GM18508 (cell line): ENCODE measurements around the gene TMEM169.

Experiments used
- ATAC-seq: cut with Tn5 transposase; IDR thresholded peaks from one replicate; pipeline ENCODE4 v1.9.1; 2021; ENCODE audit warnings: moderate number of reproducible peaks; ENCODE audit not compliant: insufficient read depth, unreplicated experiment

The TMEM169 gene, protein sequence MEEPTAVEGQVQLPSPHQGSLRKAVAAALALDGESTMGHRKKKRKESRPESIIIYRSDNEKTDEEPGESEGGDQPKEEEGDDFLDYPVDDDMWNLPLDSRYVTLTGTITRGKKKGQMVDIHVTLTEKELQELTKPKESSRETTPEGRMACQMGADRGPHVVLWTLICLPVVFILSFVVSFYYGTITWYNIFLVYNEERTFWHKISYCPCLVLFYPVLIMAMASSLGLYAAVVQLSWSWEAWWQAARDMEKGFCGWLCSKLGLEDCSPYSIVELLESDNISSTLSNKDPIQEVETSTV

DNA sequence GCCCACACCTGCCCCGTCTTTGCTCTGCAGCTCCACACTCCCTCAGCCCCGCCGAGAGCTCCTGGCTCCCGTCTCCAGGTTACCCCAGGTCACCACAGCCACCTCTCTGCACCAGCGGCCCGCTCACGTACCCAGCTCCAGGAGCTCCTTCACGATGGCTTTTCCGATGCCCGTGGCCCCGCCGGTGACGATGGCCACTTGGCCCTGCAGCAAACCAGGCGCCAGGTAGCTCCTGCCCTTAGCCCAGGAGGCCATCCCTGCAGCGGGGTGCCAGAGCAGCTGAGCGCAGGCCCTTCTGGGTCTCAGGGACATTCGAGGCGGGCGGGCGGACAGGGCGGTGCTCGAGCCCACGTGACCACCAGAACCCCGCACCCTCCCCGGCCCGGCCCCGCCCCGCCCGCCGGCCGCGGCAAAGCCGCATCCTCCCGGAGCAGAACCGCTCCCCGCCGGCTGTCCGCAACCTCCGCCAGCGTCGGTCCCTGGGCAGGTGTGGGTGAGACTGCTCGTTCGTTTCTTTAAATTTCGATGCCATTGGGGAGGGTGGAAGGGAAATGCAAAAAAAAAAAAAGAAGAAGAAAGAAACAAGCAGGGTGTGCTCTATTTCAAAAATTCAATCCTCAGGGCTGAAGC, at the start of gene TMEM169, which contains the start of gene PECR:
TSS of gene TMEM169 (plus strand) at position 433 of the 630 bp plus-strand sequence. CDS start 14,045 bp downstream, outside the sequence.
TSS of gene PECR (minus strand) at position 323 of the 630 bp plus-strand sequence. CDS start at position 255, 68 bp downstream.
- peak; percentile 73 for ATAC-seq

DNA sequence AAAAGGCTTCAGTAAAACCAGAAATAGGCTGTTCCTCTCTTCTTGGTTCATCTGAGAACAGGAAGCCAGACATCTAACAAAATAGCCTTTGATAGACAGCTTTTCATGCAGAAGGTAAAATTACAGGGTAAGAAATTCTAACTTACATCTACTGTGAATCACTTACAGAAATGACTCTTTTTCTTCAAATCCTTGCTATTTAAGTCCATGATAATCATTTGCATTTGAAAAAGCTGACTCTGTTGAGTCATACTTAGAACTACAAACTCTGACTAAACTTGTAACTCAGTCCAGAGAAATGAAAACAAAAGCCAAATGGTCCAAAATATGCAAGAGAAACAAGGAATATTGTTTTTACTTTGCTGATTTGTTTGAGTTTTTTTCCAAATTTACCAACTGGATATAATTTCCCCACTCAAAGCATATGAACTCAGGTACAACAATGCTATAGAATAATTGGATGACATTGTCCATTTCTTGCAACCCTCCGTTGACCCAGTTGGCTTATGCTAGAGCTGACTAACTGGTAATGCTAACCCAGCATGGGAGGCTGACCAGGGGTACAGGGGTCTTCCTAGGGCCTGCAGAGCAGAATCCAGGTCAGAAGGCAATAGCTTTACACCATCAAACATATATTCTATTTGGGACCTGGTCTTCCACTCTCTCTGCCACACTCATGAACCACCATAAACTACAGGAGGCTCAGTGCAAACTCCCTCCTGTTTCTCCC, 49.6 kb upstream of the TMEM169 start:
- ATAC-seq, result peak; percentile 72

DNA sequence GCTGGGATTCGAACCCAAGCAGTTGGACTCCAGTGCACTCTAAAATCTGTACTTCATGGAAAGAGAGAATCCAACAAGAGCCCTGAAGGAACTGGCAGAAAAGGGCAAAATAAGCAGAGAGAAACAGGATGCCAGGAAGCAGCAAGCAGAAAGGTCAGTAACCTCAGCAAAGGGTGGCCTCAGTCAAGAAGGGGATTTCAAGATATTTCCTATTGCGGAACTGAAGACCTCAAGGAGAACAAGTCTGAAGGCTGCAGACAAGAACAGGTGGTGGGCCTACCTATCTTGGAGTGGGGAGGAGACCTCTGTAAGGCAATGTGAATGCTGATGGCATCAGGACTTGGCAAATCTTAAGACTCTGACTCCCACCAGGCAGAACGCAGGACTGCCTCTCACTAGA, 48.3 kb upstream of the TMEM169 start:
- ATAC-seq, result peak; percentile 32

DNA sequence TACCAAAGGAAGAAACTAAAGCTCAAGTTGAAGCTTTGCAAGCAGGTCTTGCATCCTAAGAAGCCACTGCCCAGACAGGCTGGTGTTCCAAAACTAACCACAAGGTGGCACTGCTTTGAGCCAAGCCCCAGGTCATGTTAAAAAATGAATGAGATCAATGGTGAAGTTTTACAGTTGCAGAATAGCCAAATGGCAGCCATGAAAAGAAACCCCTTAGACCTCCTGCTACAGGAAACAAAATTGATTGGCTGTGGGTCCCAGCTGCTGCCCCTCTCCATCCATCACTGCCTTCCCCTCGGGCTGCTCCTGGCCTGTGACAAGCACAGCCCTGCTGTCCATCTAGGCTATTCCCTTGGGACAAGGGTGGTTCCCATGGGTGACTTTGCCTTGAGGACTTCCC, 47.7 kb upstream of the TMEM169 start:
- ATAC-seq, result no peak

DNA sequence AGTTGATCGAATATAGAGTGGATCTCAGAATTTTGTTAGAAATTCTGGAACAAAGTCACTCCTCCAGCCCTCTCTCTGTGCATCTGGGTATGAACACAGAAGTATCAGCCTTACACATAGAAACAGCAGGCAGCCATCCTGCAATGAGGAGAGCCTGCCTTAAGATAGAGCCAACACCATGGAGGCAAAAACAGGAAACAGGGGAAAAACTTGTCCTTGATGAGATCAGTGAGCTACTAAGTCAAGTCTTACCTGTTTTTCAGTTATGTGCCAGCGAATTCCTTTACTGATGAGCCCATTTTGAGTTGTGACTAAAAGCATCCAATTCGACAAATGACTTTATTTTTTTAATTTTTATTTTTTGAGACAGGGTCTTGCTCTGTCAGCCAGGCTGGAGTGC, 41.8 kb upstream of the TMEM169 start:
- no peak for ATAC-seq

DNA sequence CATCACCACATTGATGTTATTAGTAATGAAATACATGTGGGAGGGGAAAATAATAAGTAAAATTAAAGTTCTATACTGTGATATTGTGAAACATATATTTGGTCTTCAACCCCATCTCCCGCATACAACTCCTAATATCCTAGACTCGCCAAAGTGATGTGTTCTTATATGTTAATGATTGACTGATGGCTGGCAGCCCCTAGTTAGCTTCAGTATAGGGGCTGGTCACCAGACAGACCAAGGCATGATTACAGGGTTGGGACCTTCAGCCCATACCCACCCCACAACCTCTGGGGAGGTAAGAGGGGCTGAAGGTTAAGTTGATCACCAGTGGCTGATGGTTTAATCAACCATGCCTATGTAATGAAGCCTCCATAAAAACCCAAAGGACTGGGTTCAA, 40.3 kb upstream of the TMEM169 start:
- ATAC-seq, result no peak

DNA sequence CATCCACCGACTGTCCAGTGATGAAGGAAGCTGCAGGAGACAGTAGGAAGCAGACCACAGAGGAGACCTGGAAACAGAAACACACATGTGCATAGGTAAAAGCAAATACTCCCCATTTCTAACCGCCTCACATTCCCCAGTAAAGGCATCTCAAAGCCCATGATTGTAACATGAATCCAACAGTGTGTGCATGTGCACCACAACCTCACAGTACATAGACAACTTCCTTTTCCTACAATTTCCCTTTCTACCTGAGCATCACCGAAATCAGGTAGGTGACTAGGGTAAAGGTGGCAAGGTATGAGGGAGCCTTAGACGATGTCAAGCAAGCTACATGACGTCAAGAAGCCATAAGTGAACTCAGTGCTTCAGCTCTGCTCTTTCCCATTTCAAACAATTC, 37.8 kb upstream of the TMEM169 start:
- no peak for ATAC-seq

DNA sequence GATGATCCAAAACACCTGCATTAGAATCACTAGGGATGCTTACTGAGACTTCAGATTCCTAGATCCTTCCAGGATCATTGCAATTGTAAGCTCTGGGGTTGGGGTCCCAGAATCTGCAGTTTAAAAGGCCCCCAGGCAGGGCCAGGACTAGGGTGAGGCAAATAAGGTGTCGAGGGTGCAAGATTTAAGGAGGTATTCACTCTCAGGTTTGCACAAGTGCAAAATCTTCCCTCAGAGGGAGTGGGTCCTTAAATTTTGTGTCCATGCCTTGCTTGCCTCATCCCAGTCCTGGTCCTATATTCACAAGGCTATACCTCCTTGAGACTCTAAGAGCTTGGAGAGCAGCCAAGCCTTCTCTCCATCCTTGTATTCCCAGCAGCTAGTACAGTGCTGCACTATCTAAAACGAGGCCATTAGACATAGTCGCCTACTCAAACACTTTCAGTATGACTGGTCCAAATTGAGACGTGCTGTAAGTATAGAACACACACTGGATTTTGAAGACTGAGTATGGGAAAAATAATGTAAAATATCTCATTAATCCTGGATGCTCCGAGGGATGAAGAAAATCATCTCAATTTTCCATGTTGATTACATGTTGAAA, 36.7 kb upstream of the TMEM169 start:
- ATAC-seq, result peak; percentile 98

DNA sequence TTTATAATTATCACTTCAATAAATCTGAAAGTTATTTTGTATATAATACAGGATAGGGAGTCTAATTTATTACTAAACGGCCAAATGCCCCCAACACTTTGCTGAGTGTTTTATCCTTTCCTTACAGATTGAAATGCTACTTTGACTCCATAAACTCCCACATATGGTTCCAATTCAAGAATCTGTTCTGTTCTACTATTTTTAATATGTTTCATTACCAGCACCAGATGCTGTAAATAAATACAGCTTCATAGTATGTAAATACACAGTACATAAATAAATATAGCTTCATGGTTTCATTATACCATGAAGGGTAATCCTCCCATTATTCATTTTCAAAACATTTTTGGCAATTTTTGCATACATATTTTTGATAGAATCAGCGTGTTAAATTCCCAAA, 34.3 kb upstream of the TMEM169 start:
- ATAC-seq, result no peak

DNA sequence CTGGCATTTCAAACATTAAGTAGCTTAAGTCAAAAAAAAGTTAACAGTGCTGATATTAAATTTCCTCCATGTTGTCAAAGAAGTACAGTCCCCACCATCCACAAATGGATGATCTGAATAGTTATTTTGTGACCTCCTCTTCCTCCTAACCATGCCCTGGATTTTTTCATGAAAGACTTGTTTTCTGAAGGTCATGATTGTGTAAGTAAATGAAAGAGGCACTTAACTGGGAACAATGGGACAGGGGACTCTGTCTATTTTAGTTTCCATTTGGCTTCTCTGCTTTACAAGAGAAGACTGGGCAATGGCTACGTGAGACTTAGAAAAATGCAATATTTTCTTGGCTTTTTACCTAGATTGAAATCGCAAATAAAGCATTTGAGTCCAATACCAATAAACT, 32.3 kb upstream of the TMEM169 start:
- no peak for ATAC-seq

DNA sequence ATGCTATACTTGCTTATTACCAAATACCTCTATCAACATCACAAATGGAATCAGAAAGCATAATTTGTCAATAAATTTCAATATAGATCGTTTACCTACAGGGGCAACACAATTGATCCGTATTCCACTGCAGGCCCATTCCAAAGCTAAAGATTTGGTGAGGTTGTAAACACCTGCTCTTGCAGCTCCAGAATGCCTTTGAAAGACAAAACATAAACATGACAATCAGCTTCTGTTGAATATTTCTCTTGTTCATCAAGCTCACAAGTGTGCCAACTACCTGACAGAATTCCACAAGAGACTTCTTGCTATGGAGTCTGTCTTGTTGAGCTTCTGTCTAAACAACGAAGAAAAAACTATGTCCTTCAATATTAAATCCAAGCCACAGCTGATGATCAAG, 30.4 kb upstream of the TMEM169 start:
- ATAC-seq, result no peak

DNA sequence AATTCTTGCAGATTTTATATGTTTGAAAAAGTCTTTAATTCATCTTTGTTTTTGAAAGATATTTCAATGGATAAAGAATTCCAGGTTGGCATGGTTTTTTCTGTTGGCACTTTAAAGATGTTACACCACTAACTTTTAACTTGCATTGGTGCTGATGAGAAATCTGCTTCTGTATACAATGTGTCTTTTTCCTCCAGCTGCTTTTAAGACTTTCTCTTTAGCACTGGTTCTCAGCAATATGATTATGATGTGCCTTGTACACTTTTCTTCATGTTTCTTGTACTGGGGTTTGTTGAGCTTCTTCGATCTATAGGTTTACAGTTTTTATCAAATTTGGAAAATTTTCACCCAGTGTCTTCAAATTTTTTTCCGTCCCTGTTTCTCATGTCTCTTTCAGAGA, 29.3 kb upstream of the TMEM169 start:
- no peak for ATAC-seq

DNA sequence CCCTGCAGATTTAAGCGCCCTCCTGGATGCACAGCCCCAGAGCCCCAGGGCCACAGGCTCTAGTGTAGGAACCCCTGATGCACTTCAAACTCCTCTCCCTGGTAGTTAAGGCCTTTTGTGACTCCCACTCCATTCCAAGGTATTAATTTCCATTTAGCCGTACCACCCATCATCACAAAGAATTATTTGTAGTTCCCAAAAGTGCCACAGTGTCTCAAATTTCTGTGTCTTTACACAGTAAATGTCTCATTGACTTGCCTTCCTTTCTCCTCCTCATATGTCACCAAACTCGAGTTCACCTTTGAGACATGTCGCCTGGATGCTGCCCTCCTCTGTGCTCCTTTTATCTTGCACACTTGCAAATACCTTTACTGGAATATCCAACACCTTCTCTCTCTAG, 26.0 kb upstream of the TMEM169 start:
- ATAC-seq, result no peak

DNA sequence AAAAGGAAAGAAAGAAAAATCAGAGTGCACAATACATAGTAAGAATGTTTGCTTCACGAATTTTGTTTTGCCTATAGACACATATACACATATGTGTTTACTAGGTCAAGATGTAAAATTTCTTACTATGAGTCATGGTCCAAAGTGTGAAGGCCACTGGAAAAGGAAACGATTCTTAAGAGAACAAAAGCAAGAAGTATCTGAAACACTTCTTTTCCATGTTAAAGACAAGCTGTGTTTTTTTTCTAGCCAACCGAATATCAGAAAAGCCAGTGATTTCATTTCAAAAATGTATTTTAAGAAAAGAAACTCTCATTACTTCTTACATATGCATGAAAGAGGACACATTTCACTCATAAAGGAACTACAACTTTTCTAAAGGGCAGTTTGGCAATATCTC, 25.0 kb upstream of the TMEM169 start:
- peak; percentile 22 for ATAC-seq

DNA sequence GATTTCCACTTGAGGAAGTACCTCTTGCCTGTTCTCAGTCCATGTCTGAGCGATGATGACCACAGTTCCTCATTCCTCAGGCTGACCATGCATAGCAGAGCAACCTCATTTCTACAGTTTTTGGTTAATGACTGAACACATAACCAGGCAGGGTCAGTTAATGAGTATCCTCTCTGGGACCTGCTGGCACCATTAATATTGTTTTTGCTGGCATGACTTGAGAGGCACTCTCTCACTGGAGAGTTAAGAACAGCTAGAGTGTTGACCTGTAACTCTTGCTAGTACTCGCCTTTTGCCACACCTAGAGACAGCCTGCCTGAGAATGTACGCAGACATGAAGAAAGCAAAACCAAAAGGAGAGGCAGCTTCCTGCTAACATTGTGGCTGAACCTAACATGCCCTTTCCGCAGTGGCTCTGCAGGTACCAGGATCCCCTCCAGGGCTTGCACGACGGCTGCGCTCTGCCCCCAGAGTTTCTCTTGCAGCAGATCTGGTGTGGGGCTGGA, 24.0 kb upstream of the TMEM169 start:
- ATAC-seq, result peak; percentile 84

DNA sequence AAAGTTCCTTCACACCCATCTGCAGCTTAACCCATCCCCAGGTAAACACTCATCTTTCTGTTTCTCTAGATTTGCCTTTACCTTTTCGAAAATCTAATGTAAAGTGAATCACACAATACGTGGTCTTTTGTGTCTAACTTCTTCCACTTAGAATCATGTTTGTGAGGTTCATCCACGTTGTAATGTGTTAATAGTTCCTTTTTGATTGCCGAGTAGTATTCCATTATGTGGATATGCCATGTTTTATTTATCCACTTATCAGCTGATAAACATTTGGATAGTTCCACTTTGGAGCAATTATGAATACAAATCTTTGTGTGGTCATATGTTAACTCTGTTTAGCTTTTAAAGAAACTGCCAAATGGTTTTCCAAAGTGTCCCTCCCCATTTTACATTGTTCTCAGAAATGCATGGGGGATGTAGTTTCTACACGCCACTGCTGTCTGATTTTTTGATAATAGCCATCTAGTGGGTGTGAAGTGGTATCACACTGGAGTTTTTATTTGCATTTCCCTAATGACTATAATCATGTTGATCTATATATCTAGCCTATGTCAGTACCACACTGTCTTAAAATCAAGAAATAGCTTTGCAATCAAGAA, 22.4 kb upstream of the TMEM169 start:
- no peak for ATAC-seq

DNA sequence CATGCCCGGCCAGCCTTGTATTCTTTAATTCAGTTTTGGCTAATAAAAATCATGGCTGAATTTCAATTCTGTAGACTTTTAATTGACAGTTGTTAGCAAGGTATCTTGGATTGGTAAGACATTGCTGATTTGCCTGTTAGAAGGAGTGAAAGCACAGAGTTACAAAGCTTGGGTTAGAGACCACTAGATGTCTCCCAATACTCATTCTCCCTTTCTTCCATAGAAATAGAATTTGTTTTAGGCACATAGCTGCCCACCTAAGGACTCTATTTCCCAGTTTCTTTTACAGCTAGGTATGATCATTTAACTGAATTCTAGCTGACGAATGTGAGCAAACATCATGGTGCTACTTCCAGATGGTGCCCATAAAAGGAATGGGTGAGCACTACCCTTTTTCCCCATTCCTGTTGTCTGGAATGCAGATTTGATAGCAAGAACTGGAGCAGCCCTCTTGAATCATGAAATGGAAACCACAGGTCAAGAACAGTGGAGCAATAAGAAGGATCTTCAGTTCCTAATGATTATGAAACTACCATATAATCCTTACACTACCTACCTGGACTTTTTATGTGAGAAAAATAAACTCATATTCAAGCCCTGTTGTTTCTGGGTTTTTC, 17.6 kb upstream of the TMEM169 start:
- no peak for ATAC-seq

DNA sequence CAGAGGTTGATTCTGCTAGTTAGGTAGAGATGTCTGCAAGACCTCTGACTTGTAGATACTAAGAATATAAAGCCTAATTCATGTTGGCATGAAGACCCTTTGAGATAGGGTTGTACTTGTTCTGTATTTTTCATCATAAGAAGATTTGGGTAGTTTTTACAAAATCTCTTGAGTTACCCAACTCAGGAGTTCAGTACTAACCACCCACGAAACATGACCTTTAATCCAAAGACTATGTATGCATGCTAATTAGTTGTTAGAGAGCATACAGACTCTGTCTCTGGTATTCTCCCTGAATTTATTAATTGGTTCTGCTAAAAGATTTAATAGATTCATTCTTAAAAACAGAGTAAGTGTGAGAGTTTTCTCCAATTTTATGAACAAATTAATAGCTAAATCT, 17.1 kb upstream of the TMEM169 start:
- no peak for ATAC-seq

DNA sequence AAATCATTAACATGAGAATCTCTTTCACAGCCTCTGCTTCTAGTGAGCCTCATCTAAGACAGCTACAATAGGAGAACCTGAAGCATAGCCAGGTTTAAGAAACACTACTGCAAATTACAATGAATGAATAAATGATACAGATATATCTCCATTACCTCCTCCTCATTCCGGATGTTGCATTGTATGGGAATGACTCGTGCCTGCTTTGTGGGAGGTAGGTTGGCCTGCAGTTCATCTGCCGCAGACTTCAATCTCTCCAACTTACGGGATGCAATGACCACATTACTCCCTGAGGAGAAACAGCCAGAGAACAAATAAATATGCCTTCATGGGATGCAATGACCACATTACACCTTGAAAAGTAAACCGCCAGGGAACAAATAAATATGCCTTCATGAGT, 15.5 kb upstream of the TMEM169 start:
- ATAC-seq, result no peak

DNA sequence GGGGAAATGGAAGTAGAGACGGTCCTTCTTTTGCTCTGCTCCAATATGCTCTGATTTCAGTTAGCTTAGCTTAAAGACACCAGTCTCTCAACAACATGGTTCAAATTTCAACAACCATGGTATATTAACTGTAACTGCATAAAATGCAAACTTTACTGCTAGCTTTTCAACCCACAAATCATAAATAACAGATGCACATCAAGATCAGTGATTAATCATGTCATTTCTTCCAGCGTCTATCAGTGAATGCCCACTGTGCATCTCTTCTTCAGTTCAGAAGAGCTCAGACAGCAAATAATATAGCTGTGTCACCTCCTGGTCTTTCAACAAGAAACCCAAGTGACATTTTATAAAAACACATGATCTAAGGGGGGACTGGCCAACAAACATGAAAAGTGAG, 12.7 kb upstream of the TMEM169 start:
- no peak for ATAC-seq
